Right lobe of liver (tissue), 6 donors: ENCODE results near the gene TBC1D7. TPM values are rescaled to one million over a fixed set of nuclear protein-coding genes. Genes with fewer than 3 reads are reported as not detected.
A peak's percentile ranks its signal among the peaks of the same experiment; 100 is the strongest.

Experiments used
- ATAC-seq, 4 donors: fragments of 200-7000 bp; cut with Tn5 transposase; one replicate each; pipeline ENCODE4 v1.9.1; 2020; ENCODE audit warnings: mild to moderate bottlenecking in 4 of 4, moderate library complexity in 4 of 4
- DNase-seq, 3 donors: peaks; one replicate each; pipeline ENCODE4 v3.0.0-alpha.2; 2020
- H3K27ac ChIP-seq, 3 donors: fragments of 200-600 bp; one replicate each; pipeline ENCODE4 v1.8.0; 2022
- H3K27me3 ChIP-seq, 2 donors: fragments of 200-600 bp; one replicate each; pipeline ENCODE4 v1.8.0; 2022
- H3K36me3 ChIP-seq, 4 donors: fragments of 200-600 bp; sonication (generic) in 1 of 4; one replicate each; pipeline versions ENCODE4 v1.5.1 to v1.8.0; 2017 to 2022; ENCODE audit warnings: control low read depth in 1 of 4
- H3K4me1 ChIP-seq, 4 donors: fragments of 200-600 bp; sonication (generic) in 1 of 4; one replicate each; pipeline versions ENCODE4 v1.5.1 to v1.8.0; 2017 to 2022; ENCODE audit warnings: control low read depth in 1 of 4
- H3K4me3 ChIP-seq, 3 donors: fragments of 200-600 bp; one replicate each; pipeline ENCODE4 v1.8.0; 2022
- H3K9me3 ChIP-seq, 4 donors: fragments of 200-600 bp; sonication (generic) in 1 of 4; one replicate each; pipeline versions ENCODE4 v1.5.1 to v1.8.0; 2017 to 2022; ENCODE audit warnings: control low read depth in 1 of 4
- POLR2A ChIP-seq: fragments of 450-650 bp; IDR thresholded peaks from one replicate; pipeline ENCODE4 v1.6.1; 2017; ENCODE audit warnings: antibody characterized with exemption, mild to moderate bottlenecking
- WGBS: methylation state at CpG from one replicate; pipeline ENCODE4 v1.1.6; 2018; ENCODE audit warnings: low coverage, low lambda C conversion rate; ENCODE audit not compliant: insufficient coverage; ENCODE audit errors: missing lambda C conversion rate; 5-methylcytosine and 5-hydroxymethylcytosine counted together
- intact Hi-C, 2 donors: fragments of 100-400 bp; cut with DNase I; formaldehyde crosslinking; loops; one replicate each; pipeline versions ENCODE4 v1.11.2 to v1.14.1; 2022
- total RNA-seq, 6 experiments: library from RNA; depleted of rRNA in 2 of 6; stranded (reverse); fragments of >200 nt in 2 of 6; fragmentation: NEBNext Ultra II Directional in 3 of 6; extraction: Animal tissue kit (Norgen Biotek cat#: 25700) in 3 of 6; gene quantifications; one replicate each; pipeline versions ENCODE4 v1.1.0 to v1.2.4, GENCODE V29; 2016 to 2023
- TF ChIP-seq, protein P1 (sequence below), 4 donors: fragments of 200-600 bp in 3 of 4; fragments of 450-650 bp in 1 of 4; IDR thresholded peaks; one replicate each; pipeline versions ENCODE4 v1.5.1 to v1.8.0; 2016 to 2022; ENCODE audit warnings: antibody characterized with exemption in 4 of 4, mild to moderate bottlenecking in 2 of 4
- donor health status: DM: no; HTN: yes; CAD: no.
- donor health status: DM: no; HTN: no; CAD: no.
- donor health status: DM: no; HTN: no; CAD: no.
- donor health status: DM: no; HTN: yes; CAD: no.
- donor health status: DM: no; HTN: yes; CAD: no.

TBC1D7 gene
- total RNA-seq, 6 experiments from 2014 or later: 7.8 to 16.0 (median 9.7) TPM

DNA sequence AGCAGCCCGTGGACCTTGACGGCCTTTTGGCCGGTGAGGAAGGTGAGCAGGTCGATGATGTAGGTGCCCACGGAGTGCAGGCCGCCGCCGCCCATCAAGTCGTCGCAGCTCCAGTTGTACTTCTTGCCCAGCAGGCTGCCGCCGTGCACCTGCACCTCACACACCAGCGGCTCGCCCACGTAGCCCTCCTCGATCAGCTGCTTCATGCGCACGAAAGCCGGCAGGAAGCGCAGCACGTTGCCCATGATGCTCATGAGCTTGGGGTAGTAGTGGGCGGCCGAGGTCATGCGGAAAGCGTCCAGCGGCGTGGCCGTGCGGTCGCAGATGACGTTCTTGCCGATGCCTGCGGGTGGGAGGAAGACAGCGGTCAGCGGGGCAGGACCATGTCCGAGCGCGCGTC is 37.0 kb upstream of the TBC1D7 start:
- TF ChIP-seq, protein P1, sequence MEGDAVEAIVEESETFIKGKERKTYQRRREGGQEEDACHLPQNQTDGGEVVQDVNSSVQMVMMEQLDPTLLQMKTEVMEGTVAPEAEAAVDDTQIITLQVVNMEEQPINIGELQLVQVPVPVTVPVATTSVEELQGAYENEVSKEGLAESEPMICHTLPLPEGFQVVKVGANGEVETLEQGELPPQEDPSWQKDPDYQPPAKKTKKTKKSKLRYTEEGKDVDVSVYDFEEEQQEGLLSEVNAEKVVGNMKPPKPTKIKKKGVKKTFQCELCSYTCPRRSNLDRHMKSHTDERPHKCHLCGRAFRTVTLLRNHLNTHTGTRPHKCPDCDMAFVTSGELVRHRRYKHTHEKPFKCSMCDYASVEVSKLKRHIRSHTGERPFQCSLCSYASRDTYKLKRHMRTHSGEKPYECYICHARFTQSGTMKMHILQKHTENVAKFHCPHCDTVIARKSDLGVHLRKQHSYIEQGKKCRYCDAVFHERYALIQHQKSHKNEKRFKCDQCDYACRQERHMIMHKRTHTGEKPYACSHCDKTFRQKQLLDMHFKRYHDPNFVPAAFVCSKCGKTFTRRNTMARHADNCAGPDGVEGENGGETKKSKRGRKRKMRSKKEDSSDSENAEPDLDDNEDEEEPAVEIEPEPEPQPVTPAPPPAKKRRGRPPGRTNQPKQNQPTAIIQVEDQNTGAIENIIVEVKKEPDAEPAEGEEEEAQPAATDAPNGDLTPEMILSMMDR (IDR thresholded peaks at IDR 0.05): no peak
- TF ChIP-seq POLR2A: no peak
- Histone ChIP-seq H3K4me3 (no peak overlapping the region), H3K36me3 (peaks cover 0 to 9% (median 7%) of the 10 kb centered on the region in 4 donors), H3K27me3 (no peaks in the 10 kb centered on the region), H3K27ac (no peak overlapping the region), H3K9me3 (no peaks in the 10 kb centered on the region), H3K4me1 (no peaks in the 10 kb centered on the region)
- ATAC-seq (no peak), DNase-seq (no peak)
- WGBS: over 99% methylated on average over 18 of the region's 39 CpGs
- intact Hi-C loops: no loop called here

DNA sequence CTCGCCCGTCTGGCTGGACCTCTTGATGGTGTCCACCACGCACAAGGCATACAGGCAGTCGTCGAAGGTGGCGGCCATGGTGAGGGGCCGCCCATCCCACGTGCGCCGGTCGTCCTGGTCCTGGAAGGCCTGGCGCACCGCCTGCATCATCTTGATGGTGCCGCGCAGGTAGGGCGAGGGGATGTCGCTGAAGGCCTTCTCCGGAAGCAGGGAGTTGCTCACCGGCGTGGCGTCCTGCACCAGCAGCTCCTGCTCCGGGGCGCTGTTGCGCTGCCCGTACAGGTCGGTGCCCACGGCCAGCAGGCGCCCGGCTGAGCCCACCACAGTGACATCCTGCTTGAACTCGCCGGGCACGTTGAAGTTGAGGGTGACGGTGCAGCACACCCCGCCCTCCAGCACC is 36.5 kb upstream of the TBC1D7 start:
- no peaks in the 10 kb centered on the region for H3K27me3 ChIP-seq
- ATAC-seq (no peak), DNase-seq (peak in 1 of 3 donors; percentile 56)
- peaks cover 0 to 9% (median 7%) of the 10 kb centered on the region in 4 donors for H3K36me3 ChIP-seq
- intact Hi-C loops: no loop called here
- H3K4me3 ChIP-seq: no peak overlapping the region
- no peaks in the 10 kb centered on the region for H3K9me3 ChIP-seq
- TF ChIP-seq POLR2A: no peak
- TF ChIP-seq, protein P1 (IDR thresholded peaks at IDR 0.05): no peak
- H3K27ac ChIP-seq: no peak overlapping the region
- WGBS: 100% methylated on average over 6 of the region's 34 CpGs
- H3K4me1 ChIP-seq: no peaks in the 10 kb centered on the region

DNA sequence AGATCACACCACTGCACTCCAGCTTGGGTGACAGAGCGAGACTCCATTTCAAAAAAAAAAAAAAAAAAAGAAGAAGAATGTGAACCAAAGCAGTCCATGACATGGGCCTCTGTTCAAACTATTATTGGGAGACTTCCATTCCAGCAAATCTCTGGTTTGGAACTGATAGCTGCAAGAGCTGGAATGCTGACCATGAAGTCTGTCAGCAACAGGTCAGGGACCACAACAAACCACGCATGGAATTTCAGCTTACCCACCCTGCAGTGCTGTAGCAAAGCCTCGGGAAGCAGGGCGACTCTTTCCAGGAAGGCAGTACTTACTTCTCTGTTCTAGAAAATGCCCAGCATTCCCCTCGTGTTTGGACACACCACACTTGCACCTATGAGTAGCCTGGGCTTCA is 34.1 kb upstream of the TBC1D7 start:
- no peak for ATAC-seq
- intact Hi-C loops: no loop called here
- whole genome bisulfite sequencing: 91% methylated on average over 4 of the region's 5 CpGs
- Histone ChIP-seq H3K36me3 (peaks cover 0 to 9% (median 7%) of the 10 kb centered on the region in 4 donors), H3K27me3 (no peaks in the 10 kb centered on the region), H3K27ac (no peak overlapping the region), H3K4me3 (no peak overlapping the region), H3K9me3 (no peaks in the 10 kb centered on the region), H3K4me1 (no peaks in the 10 kb centered on the region)
- no peak for TF ChIP-seq POLR2A
- TF ChIP-seq, protein P1 (IDR thresholded peaks at IDR 0.05): no peak
- no peak for DNase-seq

DNA sequence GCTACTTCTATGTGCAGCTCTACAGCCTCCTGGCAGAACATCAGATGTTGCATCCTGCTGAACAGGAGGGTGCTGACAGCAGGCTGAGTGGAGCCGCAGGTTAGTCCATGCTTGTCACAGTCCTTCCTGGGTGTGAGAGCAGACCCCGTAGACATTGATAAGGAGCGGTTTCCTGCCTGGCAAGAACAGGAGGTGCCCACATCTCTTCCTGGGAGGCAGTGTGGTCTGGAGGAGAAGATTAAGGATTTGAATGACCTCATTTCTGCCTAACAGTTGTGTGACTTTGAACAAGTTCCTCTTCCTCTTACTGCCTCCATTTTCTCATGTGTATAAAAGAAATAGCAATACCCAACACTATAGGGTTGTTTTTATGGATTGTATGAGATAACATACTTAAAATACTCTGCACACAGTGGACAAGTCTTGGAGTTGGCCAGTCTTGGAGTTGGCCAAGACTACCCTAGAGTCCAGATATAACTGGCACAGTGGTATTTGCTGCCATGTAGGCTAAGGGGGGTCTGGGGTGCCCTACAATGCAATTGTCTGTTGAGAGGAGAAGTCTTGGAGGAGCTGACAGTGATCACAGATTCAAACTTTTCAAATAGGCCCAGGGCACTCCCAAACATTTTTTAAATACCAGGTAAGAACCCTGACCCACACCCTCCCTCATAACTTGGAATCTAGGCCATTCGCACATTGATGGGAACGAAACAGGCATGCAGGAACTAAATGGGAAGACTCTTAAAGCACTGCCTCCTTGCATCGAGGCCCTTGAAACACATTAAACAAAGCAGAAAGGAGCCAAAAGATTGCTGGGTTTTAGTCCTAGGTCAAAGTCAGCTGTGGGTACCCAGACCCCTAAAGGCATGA is 32.6 kb upstream of the TBC1D7 start:
- ATAC-seq (no peak), DNase-seq (no peak)
- intact Hi-C loops: no loop called here
- Histone ChIP-seq H3K4me3 (no peak overlapping the region), H3K27me3 (no peaks in the 10 kb centered on the region), H3K36me3 (peaks cover 0 to 9% (median 7%) of the 10 kb centered on the region in 4 donors), H3K4me1 (no peaks in the 10 kb centered on the region), H3K9me3 (no peaks in the 10 kb centered on the region), H3K27ac (no peak overlapping the region)
- 61% methylated on average over 5 of the region's 6 CpGs for WGBS
- no peak for TF ChIP-seq POLR2A
- TF ChIP-seq, protein P1 (IDR thresholded peaks at IDR 0.05): no peak
